Measurements from ENCODE around the gene NTNG2.
"Not testable (repeated sequence)": the region's sequence is repeated elsewhere in the genome, so short reads cannot be mapped to it uniquely, and the experiment has no call there.

The NTNG2 gene

DNA sequence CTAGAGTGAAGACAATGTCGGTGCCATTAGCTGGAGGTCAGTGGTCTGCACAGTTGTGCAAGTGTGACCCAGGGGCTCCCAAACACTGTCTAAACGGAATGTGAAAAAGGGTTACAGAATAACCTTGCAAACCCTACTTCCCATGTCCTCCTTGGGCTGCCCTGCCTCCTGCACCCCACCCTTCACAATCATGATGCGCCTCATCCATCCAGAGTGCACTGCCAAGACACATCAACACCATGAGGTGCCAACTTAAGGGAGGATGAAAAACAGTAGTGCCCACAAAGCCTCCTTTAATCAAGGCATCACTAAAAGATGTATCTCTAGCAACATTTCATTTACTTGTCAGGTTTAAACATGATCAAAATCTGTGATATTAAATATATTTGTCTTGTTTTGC is 105.8 kb downstream of the NTNG2 start:
- TF ChIP-seq POU2F2 (IDR thresholded peaks at IDR 0.05; ENCODE audit: low read depth, low read length) (no peak), POLR2AphosphoS5 (IDR thresholded peaks at IDR 0.05; ENCODE audit: low read depth, low read length) (no peak)
- FAIRE-seq (no peak), DNase-seq (ENCODE audit: insufficient read length, low spot score) (no peak)

DNA sequence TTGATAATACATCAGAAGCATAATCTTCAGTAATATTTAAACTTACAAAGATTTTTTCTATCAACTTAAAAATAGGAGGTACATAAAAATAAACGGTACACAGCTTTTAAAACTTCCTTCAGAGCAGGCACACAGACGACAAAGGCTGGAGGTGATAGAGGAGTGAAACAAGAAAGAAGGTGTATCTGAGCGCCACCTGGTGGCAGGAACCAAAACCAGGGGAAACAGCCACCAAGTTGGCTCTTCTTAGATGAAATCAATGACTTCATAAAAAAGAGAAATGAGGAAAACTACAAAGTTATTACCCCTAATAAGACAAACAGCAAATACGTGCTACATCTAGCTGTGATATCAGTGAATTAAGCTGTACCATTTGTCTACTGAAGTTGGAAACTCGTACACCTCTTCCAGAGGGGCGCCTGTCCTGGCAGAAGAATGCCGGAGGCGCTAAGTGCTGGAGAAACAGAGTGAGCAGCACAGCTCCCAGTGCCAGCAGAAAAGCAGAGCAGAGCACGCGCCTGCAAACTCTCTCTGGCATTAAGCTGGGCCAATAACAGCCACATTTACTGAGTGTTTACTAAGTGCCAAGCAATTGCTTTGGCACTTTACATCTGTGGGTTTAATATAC is 107.0 kb downstream of the NTNG2 start:
- no peak for TF ChIP-seq POLR2AphosphoS5 (IDR thresholded peaks at IDR 0.05; ENCODE audit: low read depth, low read length)
- no peak for TF ChIP-seq PAX5 (IDR thresholded peaks at IDR 0.05; ENCODE audit: insufficient read depth, low read length, severe bottlenecking)
- no peak for TF ChIP-seq SPI1 (IDR thresholded peaks at IDR 0.05; ENCODE audit: low read depth, low read length)
- no peak for FAIRE-seq

GRCh38 chr9:132269704-132270516 is 108.1 kb downstream of the NTNG2 start:
- not testable (repeated sequence) for FAIRE-seq; DNase-seq (ENCODE audit: insufficient read length, low spot score)

More for the DNA sequence above, 107.0 kb downstream of the NTNG2 start:
- no peak for DNase-seq (ENCODE audit: insufficient read length, low spot score)

DNA sequence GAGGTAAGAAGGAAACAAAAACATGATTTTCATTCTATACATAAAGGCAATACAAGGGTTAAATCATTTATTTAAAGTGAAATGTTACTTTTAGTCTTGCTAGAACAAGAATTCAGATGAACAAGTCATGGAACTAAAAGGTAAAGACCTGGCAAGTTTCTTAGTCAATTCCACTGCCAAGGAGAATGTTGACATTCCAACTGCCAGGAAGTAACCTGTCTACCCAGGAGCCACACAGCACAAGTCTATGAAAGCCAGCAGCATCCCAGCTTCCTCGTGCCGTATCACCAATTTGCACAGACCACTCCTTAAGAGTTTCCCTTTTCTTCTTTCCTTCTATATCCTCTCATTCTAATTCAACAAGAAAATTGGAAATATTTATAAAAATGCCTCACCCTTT is 113.0 kb downstream of the NTNG2 start:
- DNase-seq (ENCODE audit: insufficient read length, low spot score) (no peak), FAIRE-seq (no peak)
- TF ChIP-seq SPI1 (IDR thresholded peaks at IDR 0.05; ENCODE audit: low read depth, low read length) = no peak
- TF ChIP-seq PAX5 (IDR thresholded peaks at IDR 0.05; ENCODE audit: insufficient read depth, low read length, severe bottlenecking) = no peak
- no peak for TF ChIP-seq POLR2AphosphoS5 (IDR thresholded peaks at IDR 0.05; ENCODE audit: low read depth, low read length)
- TF ChIP-seq TAF1 (IDR thresholded peaks at IDR 0.05; ENCODE audit: low read depth, low read length) = no peak
- no peak for TF ChIP-seq POU2F2 (IDR thresholded peaks at IDR 0.05; ENCODE audit: low read depth, low read length)
- TF ChIP-seq POLR2A (IDR thresholded peaks at IDR 0.05; ENCODE audit: low read depth, low read length) = no peak

More at GRCh38 chr9:132269704-132270516, 108.1 kb downstream of the NTNG2 start:
- TF ChIP-seq POLR2AphosphoS5 (IDR thresholded peaks at IDR 0.05; ENCODE audit: low read depth, low read length) = peak; percentile 60; the same call in 1 of the 2 replicates

DNA sequence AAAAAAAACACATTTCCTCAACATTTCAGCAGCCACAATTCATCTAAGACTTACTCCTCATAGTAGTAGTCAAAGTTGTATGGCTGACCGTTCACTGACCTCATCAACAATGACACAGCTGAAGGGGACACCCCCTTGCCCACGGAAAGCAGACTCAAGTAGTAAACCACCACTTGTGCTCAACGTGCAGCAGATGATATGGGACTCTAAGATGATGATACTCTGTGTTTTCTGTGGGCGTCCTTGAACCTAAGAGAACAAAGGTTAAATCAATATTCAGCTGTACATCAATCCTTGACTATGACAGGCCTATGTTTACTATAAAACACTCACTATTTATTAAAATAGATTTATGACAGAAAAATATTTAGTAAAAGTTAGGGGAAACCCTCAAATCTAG is 121.3 kb downstream of the NTNG2 start:
- no peak for DNase-seq (ENCODE audit: insufficient read length, low spot score)
- FAIRE-seq = no peak
- TF ChIP-seq SPI1 (IDR thresholded peaks at IDR 0.05; ENCODE audit: low read depth, low read length) (no peak), POU2F2 (IDR thresholded peaks at IDR 0.05; ENCODE audit: low read depth, low read length) (no peak), POLR2A (IDR thresholded peaks at IDR 0.05; ENCODE audit: low read depth, low read length) (no peak), POLR2AphosphoS5 (IDR thresholded peaks at IDR 0.05; ENCODE audit: low read depth, low read length) (no peak), PAX5 (IDR thresholded peaks at IDR 0.05; ENCODE audit: insufficient read depth, low read length, severe bottlenecking) (no peak), TAF1 (IDR thresholded peaks at IDR 0.05; ENCODE audit: low read depth, low read length) (no peak)

DNA sequence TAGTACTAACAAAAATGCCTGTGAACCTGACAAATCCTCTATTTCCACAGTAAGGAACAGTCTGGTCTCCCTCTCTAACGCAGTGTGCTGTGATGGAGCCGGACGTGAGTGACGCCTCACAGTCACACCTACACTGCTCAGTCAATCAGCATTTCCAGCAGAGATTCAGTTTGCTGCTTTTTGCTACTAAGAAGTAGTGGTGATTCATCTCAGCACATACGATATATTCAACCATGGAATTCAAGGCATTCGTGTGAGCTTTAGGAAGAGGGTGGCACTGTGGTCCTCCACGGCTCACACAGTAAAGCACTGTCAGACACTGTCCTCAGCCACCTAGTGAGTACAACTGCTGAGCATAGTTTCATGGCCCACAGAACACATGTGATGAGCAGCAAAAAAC is 122.0 kb downstream of the NTNG2 start:
- FAIRE-seq = no peak
- TF ChIP-seq PAX5 (IDR thresholded peaks at IDR 0.05; ENCODE audit: insufficient read depth, low read length, severe bottlenecking) (no peak), POLR2A (IDR thresholded peaks at IDR 0.05; ENCODE audit: low read depth, low read length) (no peak), POU2F2 (IDR thresholded peaks at IDR 0.05; ENCODE audit: low read depth, low read length) (no peak), SPI1 (IDR thresholded peaks at IDR 0.05; ENCODE audit: low read depth, low read length) (no peak), POLR2AphosphoS5 (IDR thresholded peaks at IDR 0.05; ENCODE audit: low read depth, low read length) (no peak), TAF1 (IDR thresholded peaks at IDR 0.05; ENCODE audit: low read depth, low read length) (no peak)
- DNase-seq (ENCODE audit: insufficient read length, low spot score) = no peak

- DNase-seq (ENCODE audit: insufficient read length, low spot score) (no peak), FAIRE-seq (no peak)
- TF ChIP-seq PAX5 (IDR thresholded peaks at IDR 0.05; ENCODE audit: insufficient read depth, low read length, severe bottlenecking) = no peak
- TF ChIP-seq POU2F2 (IDR thresholded peaks at IDR 0.05; ENCODE audit: low read depth, low read length) = no peak
- no peak for TF ChIP-seq SPI1 (IDR thresholded peaks at IDR 0.05; ENCODE audit: low read depth, low read length)
- no peak for TF ChIP-seq POLR2AphosphoS5 (IDR thresholded peaks at IDR 0.05; ENCODE audit: low read depth, low read length)
- TF ChIP-seq TAF1 (IDR thresholded peaks at IDR 0.05; ENCODE audit: low read depth, low read length) = no peak
- no peak for TF ChIP-seq POLR2A (IDR thresholded peaks at IDR 0.05; ENCODE audit: low read depth, low read length)
Observed at GRCh38 chr9:132287256-132287760, 125.5 kb downstream of the NTNG2 start.

GRCh38 chr9:132288361-132288760 is 126.5 kb downstream of the NTNG2 start:
- DNase-seq (ENCODE audit: insufficient read length, low spot score) (no peak), FAIRE-seq (no peak)
- TF ChIP-seq POLR2AphosphoS5 (IDR thresholded peaks at IDR 0.05; ENCODE audit: low read depth, low read length) (no peak), PAX5 (IDR thresholded peaks at IDR 0.05; ENCODE audit: insufficient read depth, low read length, severe bottlenecking) (no peak), TAF1 (IDR thresholded peaks at IDR 0.05; ENCODE audit: low read depth, low read length) (no peak)

GRCh38 chr9:132288966-132289365 is 127.1 kb downstream of the NTNG2 start:
- DNase-seq (ENCODE audit: insufficient read length, low spot score) (no peak), FAIRE-seq (no peak)
- TF ChIP-seq PAX5 (IDR thresholded peaks at IDR 0.05; ENCODE audit: insufficient read depth, low read length, severe bottlenecking) (no peak), TAF1 (IDR thresholded peaks at IDR 0.05; ENCODE audit: low read depth, low read length) (no peak), POU2F2 (IDR thresholded peaks at IDR 0.05; ENCODE audit: low read depth, low read length) (no peak), SPI1 (IDR thresholded peaks at IDR 0.05; ENCODE audit: low read depth, low read length) (no peak), POLR2A (IDR thresholded peaks at IDR 0.05; ENCODE audit: low read depth, low read length) (no peak), POLR2AphosphoS5 (IDR thresholded peaks at IDR 0.05; ENCODE audit: low read depth, low read length) (no peak)

DNA sequence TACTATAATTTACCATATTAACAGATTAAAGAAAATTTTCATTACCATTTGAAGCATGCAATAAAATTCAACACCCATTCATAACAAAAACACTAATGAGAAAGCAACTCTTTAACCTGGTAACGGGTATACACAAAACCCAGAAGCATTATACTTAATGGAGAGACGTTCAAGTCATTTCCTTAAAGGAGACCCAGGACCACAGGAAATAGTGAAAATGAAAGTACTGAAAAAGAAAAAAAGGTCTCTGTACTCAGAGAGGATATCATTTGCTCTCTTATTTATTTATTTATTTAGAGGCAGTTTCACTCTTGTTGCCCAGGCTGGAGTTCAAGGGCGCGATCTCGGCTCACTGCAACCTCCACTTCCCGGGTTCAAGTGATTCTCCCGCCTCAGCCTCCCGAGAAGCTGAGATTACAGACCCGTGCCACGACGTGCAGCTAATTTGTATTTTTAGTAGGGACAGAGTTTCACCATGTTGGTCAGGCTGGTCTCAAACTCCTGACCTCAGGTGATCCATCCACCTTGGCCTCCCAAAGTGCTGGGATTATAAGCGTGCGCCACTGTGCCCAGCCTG is 131.4 kb downstream of the NTNG2 start:
- FAIRE-seq (no peak), DNase-seq (ENCODE audit: insufficient read length, low spot score) (no peak)
- no peak for TF ChIP-seq SPI1 (IDR thresholded peaks at IDR 0.05; ENCODE audit: low read depth, low read length)
- no peak for TF ChIP-seq TAF1 (IDR thresholded peaks at IDR 0.05; ENCODE audit: low read depth, low read length)
- no peak for TF ChIP-seq POLR2A (IDR thresholded peaks at IDR 0.05; ENCODE audit: low read depth, low read length)
- no peak for TF ChIP-seq POLR2AphosphoS5 (IDR thresholded peaks at IDR 0.05; ENCODE audit: low read depth, low read length)
- TF ChIP-seq PAX5 (IDR thresholded peaks at IDR 0.05; ENCODE audit: insufficient read depth, low read length, severe bottlenecking) = no peak
- TF ChIP-seq POU2F2 (IDR thresholded peaks at IDR 0.05; ENCODE audit: low read depth, low read length) = no peak

Data from GM12891 (cell line).